ENCODE data around the gene CNR1. TPM values are rescaled to one million over a fixed set of nuclear protein-coding genes. Genes with fewer than 3 reads are reported as not detected.

The CNR1 gene
- total RNA-seq, result 0.50 and 1.3 TPM in 2 replicates

GRCh38 chr6:88165844-88166492 lies at the start of gene CNR1:
Gene CNR1 (minus strand): TSS chr6:88166347. CDS start chr6:88145274, 21,073 bp downstream.

Other genes with a start within 250 kb of the CNR1 start
- not detected in 2 replicates for gene SPACA1, start 118.5 kb downstream of the CNR1 start, total RNA-seq